Measurements from ENCODE around the gene DBNDD1. TPM values are rescaled to one million over a fixed set of nuclear protein-coding genes. Genes with fewer than 3 reads are reported as not detected.

DBNDD1 gene
- total and polyA plus RNA-seq, 10 of the 15 experiments (the other 5 are each of a cell fraction or from before 2014, with no cell fraction given): 0.06 to 4.6 (median 0.55) TPM

DNA sequence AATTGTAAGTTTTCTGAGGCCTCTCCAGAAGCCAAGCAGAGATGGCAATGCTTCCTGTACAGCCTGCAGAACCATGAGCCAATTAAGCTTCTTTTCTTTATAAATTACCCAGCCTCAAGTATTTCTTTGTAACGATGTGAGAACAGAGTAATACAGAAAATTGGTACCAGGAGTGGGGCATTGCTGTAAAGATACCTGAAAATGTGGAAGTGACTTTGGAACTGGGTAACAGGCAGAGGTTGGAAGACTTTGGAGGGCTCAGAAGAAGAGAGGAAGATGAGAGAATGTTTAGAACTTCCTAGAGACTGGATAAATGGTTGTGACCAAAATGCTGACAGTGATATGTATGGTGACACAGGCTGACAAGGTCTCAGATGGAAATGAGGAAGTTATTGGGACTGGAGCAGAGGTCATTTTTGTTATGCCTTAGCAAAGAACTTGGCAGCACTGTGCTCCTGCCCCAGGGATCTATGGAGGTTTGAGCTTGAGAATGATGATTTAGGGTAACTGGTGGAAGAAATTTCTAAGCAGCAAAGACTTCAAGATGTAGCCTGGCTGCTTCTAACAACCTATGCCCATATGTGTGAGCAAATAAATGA lies 34.7 kb upstream of the DBNDD1 start:
- Histone ChIP-seq H3K79me2 (ENCODE audit: control insufficient read depth, insufficient read depth, low read length) (no peaks in the 10 kb centered on the region), H3K4me2 (ENCODE audit: control insufficient read depth, insufficient read depth) (no peak overlapping the region), H4K20me1 (ENCODE audit: control insufficient read depth, insufficient read depth) (no peaks in the 10 kb centered on the region), H3K36me3 (ENCODE audit: control insufficient read depth in 2 of 2, insufficient read depth in 2 of 2, low read length in 1 of 2) (no peaks in the 10 kb centered on the region), H3K4me1 (ENCODE audit: control insufficient read depth, insufficient read depth, low read length) (no peaks in the 10 kb centered on the region), H3K27me3 (replicated peaks in 1 of 2; ENCODE audit: control insufficient read depth in 2 of 2, insufficient read depth in 2 of 2, low read length in 1 of 2) (no peaks in the 10 kb centered on the region), H3K4me3 (no peak overlapping the region), H3K27ac (ENCODE audit: control insufficient read depth, insufficient read depth) (no peak overlapping the region), H3K9me3 (replicated peaks; ENCODE audit: control insufficient read depth, insufficient read depth, low read length) (peaks cover 7% of the 10 kb centered on the region; the same call in 2 of the 3 replicates), H3K9ac (ENCODE audit: control insufficient read depth, insufficient read depth, low read length) (no peak overlapping the region), H2AFZ (ENCODE audit: control insufficient read depth, low read depth, low read length) (no peak overlapping the region)
- ChIA-PET SMC1A (ENCODE audit: uncharacterized antibody, unreplicated experiment) (no interaction called here), POLR2A (no interaction called here), RAD21 (ENCODE audit: unreplicated experiment) (no interaction called here), CTCF (interaction anchor here (0.6 kb wide), 1 partner anchor 16 kb away, joined by 3 read pairs; no protein-coding TSS in a partner anchor)
- ATAC-seq (no peak), FAIRE-seq (no peak), DNase-seq (ENCODE audit: low read depth, low spot score) (no peak)
- no TSS peak for BruUV-seq (replicated peaks)
- WGBS (ENCODE audit: insufficient coverage, insufficient replicate concordance, low lambda C conversion rate, missing lambda C conversion rate): 4% methylated on average over 1 of the region's 1 CpG
- in situ Hi-C loops (cut with MboI): no loop called here
- intact Hi-C loops (cut with micrococcal nuclease; ENCODE audit: unreplicated experiment): no loop called here
- TF ChIP-seq NFIC (IDR thresholded peaks at IDR 0.05; ENCODE audit: low read depth, low read length): no peak
- no peak for TF ChIP-seq BHLHE40 (IDR thresholded peaks at IDR 0.05; ENCODE audit: borderline replicate concordance in 1 of 2, low read depth in 2 of 2, low read length in 1 of 2)
- TF ChIP-seq HDAC2 (IDR thresholded peaks at IDR 0.05): no peak
- TF ChIP-seq ZNF274 (IDR thresholded peaks at IDR 0.05; ENCODE audit: insufficient read depth, insufficient read length): no peak
- TF ChIP-seq RAD21 (IDR thresholded peaks at IDR 0.05; ENCODE audit: insufficient read depth, low read depth, low read length): no peak
- no peak for TF ChIP-seq SREBF1 (IDR thresholded peaks at IDR 0.05; ENCODE audit: low read length)
- TF ChIP-seq, protein P1, sequence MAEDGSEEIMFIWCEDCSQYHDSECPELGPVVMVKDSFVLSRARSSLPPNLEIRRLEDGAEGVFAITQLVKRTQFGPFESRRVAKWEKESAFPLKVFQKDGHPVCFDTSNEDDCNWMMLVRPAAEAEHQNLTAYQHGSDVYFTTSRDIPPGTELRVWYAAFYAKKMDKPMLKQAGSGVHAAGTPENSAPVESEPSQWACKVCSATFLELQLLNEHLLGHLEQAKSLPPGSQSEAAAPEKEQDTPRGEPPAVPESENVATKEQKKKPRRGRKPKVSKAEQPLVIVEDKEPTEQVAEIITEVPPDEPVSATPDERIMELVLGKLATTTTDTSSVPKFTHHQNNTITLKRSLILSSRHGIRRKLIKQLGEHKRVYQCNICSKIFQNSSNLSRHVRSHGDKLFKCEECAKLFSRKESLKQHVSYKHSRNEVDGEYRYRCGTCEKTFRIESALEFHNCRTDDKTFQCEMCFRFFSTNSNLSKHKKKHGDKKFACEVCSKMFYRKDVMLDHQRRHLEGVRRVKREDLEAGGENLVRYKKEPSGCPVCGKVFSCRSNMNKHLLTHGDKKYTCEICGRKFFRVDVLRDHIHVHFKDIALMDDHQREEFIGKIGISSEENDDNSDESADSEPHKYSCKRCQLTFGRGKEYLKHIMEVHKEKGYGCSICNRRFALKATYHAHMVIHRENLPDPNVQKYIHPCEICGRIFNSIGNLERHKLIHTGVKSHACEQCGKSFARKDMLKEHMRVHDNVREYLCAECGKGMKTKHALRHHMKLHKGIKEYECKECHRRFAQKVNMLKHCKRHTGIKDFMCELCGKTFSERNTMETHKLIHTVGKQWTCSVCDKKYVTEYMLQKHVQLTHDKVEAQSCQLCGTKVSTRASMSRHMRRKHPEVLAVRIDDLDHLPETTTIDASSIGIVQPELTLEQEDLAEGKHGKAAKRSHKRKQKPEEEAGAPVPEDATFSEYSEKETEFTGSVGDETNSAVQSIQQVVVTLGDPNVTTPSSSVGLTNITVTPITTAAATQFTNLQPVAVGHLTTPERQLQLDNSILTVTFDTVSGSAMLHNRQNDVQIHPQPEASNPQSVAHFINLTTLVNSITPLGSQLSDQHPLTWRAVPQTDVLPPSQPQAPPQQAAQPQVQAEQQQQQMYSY (CRISPR knock-in tag; IDR thresholded peaks at IDR 0.05): no peak
- no peak for TF ChIP-seq SUZ12 (IDR thresholded peaks at IDR 0.05; ENCODE audit: unreplicated experiment)
- TF ChIP-seq JUNB (IDR thresholded peaks at IDR 0.05): no peak
- no peak for TF ChIP-seq MTA3 (IDR thresholded peaks at IDR 0.05; ENCODE audit: borderline replicate concordance, low read length)
- TF ChIP-seq, protein P2, sequence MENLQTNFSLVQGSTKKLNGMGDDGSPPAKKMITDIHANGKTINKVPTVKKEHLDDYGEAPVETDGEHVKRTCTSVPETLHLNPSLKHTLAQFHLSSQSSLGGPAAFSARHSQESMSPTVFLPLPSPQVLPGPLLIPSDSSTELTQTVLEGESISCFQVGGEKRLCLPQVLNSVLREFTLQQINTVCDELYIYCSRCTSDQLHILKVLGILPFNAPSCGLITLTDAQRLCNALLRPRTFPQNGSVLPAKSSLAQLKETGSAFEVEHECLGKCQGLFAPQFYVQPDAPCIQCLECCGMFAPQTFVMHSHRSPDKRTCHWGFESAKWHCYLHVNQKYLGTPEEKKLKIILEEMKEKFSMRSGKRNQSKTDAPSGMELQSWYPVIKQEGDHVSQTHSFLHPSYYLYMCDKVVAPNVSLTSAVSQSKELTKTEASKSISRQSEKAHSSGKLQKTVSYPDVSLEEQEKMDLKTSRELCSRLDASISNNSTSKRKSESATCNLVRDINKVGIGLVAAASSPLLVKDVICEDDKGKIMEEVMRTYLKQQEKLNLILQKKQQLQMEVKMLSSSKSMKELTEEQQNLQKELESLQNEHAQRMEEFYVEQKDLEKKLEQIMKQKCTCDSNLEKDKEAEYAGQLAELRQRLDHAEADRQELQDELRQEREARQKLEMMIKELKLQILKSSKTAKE (IDR thresholded peaks at IDR 0.05; ENCODE audit: low read depth, poor library complexity, severe bottlenecking): no peak
- TF ChIP-seq SMC3 (IDR thresholded peaks at IDR 0.05; ENCODE audit: borderline replicate concordance, low read length): no peak
- TF ChIP-seq, protein P3, sequence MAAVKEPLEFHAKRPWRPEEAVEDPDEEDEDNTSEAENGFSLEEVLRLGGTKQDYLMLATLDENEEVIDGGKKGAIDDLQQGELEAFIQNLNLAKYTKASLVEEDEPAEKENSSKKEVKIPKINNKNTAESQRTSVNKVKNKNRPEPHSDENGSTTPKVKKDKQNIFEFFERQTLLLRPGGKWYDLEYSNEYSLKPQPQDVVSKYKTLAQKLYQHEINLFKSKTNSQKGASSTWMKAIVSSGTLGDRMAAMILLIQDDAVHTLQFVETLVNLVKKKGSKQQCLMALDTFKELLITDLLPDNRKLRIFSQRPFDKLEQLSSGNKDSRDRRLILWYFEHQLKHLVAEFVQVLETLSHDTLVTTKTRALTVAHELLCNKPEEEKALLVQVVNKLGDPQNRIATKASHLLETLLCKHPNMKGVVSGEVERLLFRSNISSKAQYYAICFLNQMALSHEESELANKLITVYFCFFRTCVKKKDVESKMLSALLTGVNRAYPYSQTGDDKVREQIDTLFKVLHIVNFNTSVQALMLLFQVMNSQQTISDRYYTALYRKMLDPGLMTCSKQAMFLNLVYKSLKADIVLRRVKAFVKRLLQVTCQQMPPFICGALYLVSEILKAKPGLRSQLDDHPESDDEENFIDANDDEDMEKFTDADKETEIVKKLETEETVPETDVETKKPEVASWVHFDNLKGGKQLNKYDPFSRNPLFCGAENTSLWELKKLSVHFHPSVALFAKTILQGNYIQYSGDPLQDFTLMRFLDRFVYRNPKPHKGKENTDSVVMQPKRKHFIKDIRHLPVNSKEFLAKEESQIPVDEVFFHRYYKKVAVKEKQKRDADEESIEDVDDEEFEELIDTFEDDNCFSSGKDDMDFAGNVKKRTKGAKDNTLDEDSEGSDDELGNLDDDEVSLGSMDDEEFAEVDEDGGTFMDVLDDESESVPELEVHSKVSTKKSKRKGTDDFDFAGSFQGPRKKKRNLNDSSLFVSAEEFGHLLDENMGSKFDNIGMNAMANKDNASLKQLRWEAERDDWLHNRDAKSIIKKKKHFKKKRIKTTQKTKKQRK (IDR thresholded peaks at IDR 0.05; ENCODE audit: low read depth, low read length): no peak
- no peak for TF ChIP-seq BMI1 (IDR thresholded peaks at IDR 0.05; ENCODE audit: borderline replicate concordance)
- no peak for TF ChIP-seq SPI1 (IDR thresholded peaks at IDR 0.05; ENCODE audit: borderline replicate concordance, insufficient read depth, low read depth, low read length)
- no peak for TF ChIP-seq CBX3 (IDR thresholded peaks at IDR 0.05; ENCODE audit: borderline replicate concordance, low read depth)
